Measurements from ENCODE around the gene TMEM208. TPM values are rescaled to one million over a fixed set of nuclear protein-coding genes. Genes with fewer than 3 reads are reported as not detected.

The TMEM208 gene
- total and polyA plus RNA-seq, 2 of the 13 experiments (the other 11 are each of a cell fraction or from before 2014, with no cell fraction given) = 58.8 to 72.9 TPM

DNA sequence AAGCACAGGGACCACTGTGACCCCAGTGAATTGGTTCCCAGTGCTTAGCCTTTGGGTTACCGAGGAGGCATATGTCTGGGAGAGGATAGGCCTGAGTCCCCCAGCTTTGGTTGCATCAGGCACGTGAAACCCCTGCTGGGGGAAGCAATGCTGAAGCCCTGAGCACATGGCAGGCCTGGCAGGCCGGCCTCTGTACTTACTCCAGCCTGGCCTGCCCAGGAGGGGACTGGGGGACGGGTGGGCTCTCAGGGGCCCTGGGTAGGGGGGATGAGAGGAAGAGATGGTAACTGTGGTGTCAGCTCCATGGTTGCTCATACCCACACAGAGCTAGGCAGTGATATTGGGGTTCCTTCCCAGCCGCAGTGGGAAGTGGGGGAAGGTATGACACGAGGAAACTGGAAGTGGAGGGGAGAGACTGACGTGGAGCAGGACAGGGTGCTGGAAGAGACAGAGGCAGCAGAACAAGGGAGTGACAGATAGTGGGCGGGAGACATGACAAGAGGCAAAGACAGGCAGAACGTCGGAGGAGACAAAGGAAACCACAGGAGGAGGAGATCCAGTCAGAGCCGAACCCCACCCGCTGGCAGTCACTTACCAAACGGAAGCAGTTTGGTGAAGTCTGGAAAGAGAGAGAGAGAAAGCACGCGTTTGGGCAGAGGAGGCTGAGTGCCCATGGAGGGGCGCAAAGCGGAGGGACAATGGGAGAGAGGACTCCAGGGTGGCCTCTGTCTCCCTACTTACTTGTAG, 9.1 kb downstream of the TMEM208 start:
- no peak overlapping the region for H2AFZ ChIP-seq (ENCODE audit: low read length)
- H4K20me1 ChIP-seq (ENCODE audit: insufficient read depth, low read length) = no peaks in the 10 kb centered on the region
- DNase-seq (ENCODE audit: low spot score) = no peak
- 97% methylated on average over 16 of the region's 17 CpGs for WGBS (ENCODE audit: low lambda C conversion rate)
- H3K27me3 ChIP-seq (ENCODE audit: control insufficient read depth in 1 of 2, insufficient read depth in 2 of 2, low read length in 2 of 2) = no peaks in the 10 kb centered on the region
- peaks cover 6% of the 10 kb centered on the region for H3K4me1 ChIP-seq (ENCODE audit: insufficient read depth, low read length)
- no peak overlapping the region for H3K4me2 ChIP-seq (ENCODE audit: low read depth, low read length)
- ChIA-PET POLR2A (interaction anchor here (0.8 to 2.2 kb wide), 4 partner anchors 9 to 65 kb away, joined by 3 to 17 read pairs (median 4); partner anchors contain the start of genes FHOD1, NOL3 and TMEM208), CTCF (ENCODE audit: low intra/inter-chr PET ratio, low total read pairs) (no interaction called here)
- no TSS peak for BruUV-seq (replicated peaks)
- FAIRE-seq = no peak
- no peak overlapping the region for H3K4me3 ChIP-seq (replicated peaks in 1 of 3; ENCODE audit: insufficient read depth in 1 of 3, low read depth in 2 of 3, low read length in 3 of 3)
- no peak overlapping the region for H3K9ac ChIP-seq (ENCODE audit: insufficient read depth, low read depth, low read length)
- peaks cover 38 to 55% of the 10 kb centered on the region in 2 experiments for H3K36me3 ChIP-seq (replicated peaks in 1 of 2; ENCODE audit: control insufficient read depth in 1 of 2, insufficient read depth in 2 of 2, low read length in 2 of 2)
- ATAC-seq = no peak
- H3K79me2 ChIP-seq (ENCODE audit: insufficient read depth, low read length) = no peaks in the 10 kb centered on the region
- intact Hi-C loops (cut with micrococcal nuclease; ENCODE audit: unreplicated experiment) (no loop called here), in situ Hi-C loops (cut with HindIII; ENCODE audit: extremely low pct_ligation_motif_present, low pct_unique_long_range_greater_than_20kb) (no loop called here)
- no peak overlapping the region for H3K27ac ChIP-seq (ENCODE audit: extremely low read length, insufficient read depth, low read length)
- H3K9me3 ChIP-seq (ENCODE audit: low read length) = no peaks in the 10 kb centered on the region
- no peak for TF ChIP-seq JUNB (CRISPR knock-in tag; IDR thresholded peaks at IDR 0.05; ENCODE audit: borderline replicate concordance)
- TF ChIP-seq SKIL (CRISPR knock-in tag; IDR thresholded peaks at IDR 0.05; ENCODE audit: borderline replicate concordance) = no peak
- TF ChIP-seq ZNF550 (CRISPR knock-in tag; IDR thresholded peaks at IDR 0.05; ENCODE audit: borderline replicate concordance) = no peak
- no peak for TF ChIP-seq SETDB1 (CRISPR knock-in tag; IDR thresholded peaks at IDR 0.05; ENCODE audit: borderline replicate concordance)
- TF ChIP-seq NCOA5 (CRISPR knock-in tag; IDR thresholded peaks at IDR 0.05) = no peak
- TF ChIP-seq, protein P1, sequence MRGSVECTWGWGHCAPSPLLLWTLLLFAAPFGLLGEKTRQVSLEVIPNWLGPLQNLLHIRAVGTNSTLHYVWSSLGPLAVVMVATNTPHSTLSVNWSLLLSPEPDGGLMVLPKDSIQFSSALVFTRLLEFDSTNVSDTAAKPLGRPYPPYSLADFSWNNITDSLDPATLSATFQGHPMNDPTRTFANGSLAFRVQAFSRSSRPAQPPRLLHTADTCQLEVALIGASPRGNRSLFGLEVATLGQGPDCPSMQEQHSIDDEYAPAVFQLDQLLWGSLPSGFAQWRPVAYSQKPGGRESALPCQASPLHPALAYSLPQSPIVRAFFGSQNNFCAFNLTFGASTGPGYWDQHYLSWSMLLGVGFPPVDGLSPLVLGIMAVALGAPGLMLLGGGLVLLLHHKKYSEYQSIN (CRISPR knock-in tag; IDR thresholded peaks at IDR 0.05; ENCODE audit: borderline replicate concordance) = no peak
- TF ChIP-seq SNAPC2 (CRISPR knock-in tag; IDR thresholded peaks at IDR 0.05) = no peak
- TF ChIP-seq E2F1 (CRISPR knock-in tag; IDR thresholded peaks at IDR 0.05) = no peak
- no peak for TF ChIP-seq GATA4 (IDR thresholded peaks at IDR 0.05; ENCODE audit: borderline replicate concordance, low read depth)
- no peak for TF ChIP-seq GTF3A (CRISPR knock-in tag; conservative IDR thresholded peaks at IDR 0.05)
- TF ChIP-seq ZNF777 (CRISPR knock-in tag; IDR thresholded peaks at IDR 0.05) = no peak
- no peak for TF ChIP-seq HNRNPK (IDR thresholded peaks at IDR 0.05; ENCODE audit: low read depth, low read length, poor library complexity, severe bottlenecking)

Measured in HepG2 (cell line).